H9 (cell line): ENCODE results near the gene RASSF5. TPM values are rescaled to one million over a fixed set of nuclear protein-coding genes. Genes with fewer than 3 reads are reported as not detected.

Experiments used
- DNase-seq: peaks from one replicate; pipeline ENCODE4 v3.0.0-alpha.2; 2017
- H2AFZ ChIP-seq: one replicate; pipeline ENCODE4 v1.6.1; 2013; ENCODE audit warnings: mild to moderate bottlenecking, low read length, control low read depth, moderate library complexity
- H2AK5ac ChIP-seq: 2 replicates; pipeline ENCODE4 v1.6.1; 2013; ENCODE audit warnings: low read length, control low read depth, mixed read lengths; ENCODE audit not compliant: insufficient read length
- H2BK120ac ChIP-seq: one replicate; pipeline ENCODE4 v1.6.1; 2013; ENCODE audit warnings: low read depth, mild to moderate bottlenecking, low read length, control low read depth, inconsistent platforms; ENCODE audit not compliant: poor library complexity, severe bottlenecking
- H2BK12ac ChIP-seq: 2 replicates; pipeline ENCODE4 v1.6.1; 2013; ENCODE audit warnings: low read length, control low read depth, mixed read lengths, low read depth; ENCODE audit not compliant: insufficient read length
- H2BK15ac ChIP-seq: 2 replicates; pipeline ENCODE4 v1.6.1; 2013; ENCODE audit warnings: low read depth, low read length, control low read depth
- H2BK20ac ChIP-seq: one replicate; pipeline ENCODE4 v1.6.1; 2013; ENCODE audit warnings: low read depth, mild to moderate bottlenecking, low read length, control low read depth, inconsistent platforms; ENCODE audit not compliant: poor library complexity, severe bottlenecking
- H2BK5ac ChIP-seq: 2 replicates; pipeline ENCODE4 v1.6.1; 2013; ENCODE audit warnings: low read length, control low read depth, mixed read lengths; ENCODE audit not compliant: insufficient read length
- H3K14ac ChIP-seq: 2 replicates; pipeline ENCODE4 v1.6.1; 2013; ENCODE audit warnings: low read length, control low read depth; ENCODE audit not compliant: insufficient read depth
- H3K18ac ChIP-seq: 2 replicates; pipeline ENCODE4 v1.6.1; 2013; ENCODE audit warnings: low read depth, mild to moderate bottlenecking, mixed read lengths, low read length, control low read depth; ENCODE audit not compliant: insufficient read length
- H3K23ac ChIP-seq: 2 replicates; pipeline ENCODE4 v1.6.1; 2013; ENCODE audit warnings: low read length, control low read depth, mixed read lengths, low read depth; ENCODE audit not compliant: insufficient read length
- H3K23me2 ChIP-seq: 2 replicates; pipeline ENCODE4 v1.6.1; 2013; ENCODE audit warnings: low read depth, mild to moderate bottlenecking, mixed read lengths, low read length, control low read depth; ENCODE audit not compliant: insufficient read length, poor library complexity, severe bottlenecking
- H3K27ac ChIP-seq: 2 replicates; pipeline ENCODE4 v1.5.1; 2013; ENCODE audit warnings: low read length, control low read depth, mixed read lengths, low read depth; ENCODE audit not compliant: insufficient read length
- H3K27me3 ChIP-seq: 2 replicates; pipeline ENCODE4 v1.6.1; 2013; ENCODE audit warnings: low read length, control low read depth, inconsistent platforms; ENCODE audit not compliant: insufficient read depth
- H3K4ac ChIP-seq: 2 replicates; pipeline ENCODE4 v1.6.1; 2013; ENCODE audit warnings: low read depth, mild to moderate bottlenecking, control low read depth, inconsistent platforms, low read length, moderate library complexity
- H3K4me1 ChIP-seq: 2 replicates; pipeline ENCODE4 v1.6.1; 2013; ENCODE audit warnings: low read length, control low read depth, inconsistent platforms; ENCODE audit not compliant: insufficient read depth
- H3K4me2 ChIP-seq: 2 replicates; pipeline ENCODE4 v1.6.1; 2013; ENCODE audit warnings: low read length, control low read depth, mixed read lengths; ENCODE audit not compliant: insufficient read length, insufficient read depth
- H3K56ac ChIP-seq: 2 replicates; pipeline ENCODE4 v1.6.1; 2013; ENCODE audit warnings: low read depth, mild to moderate bottlenecking, mixed read lengths, low read length, control low read depth; ENCODE audit not compliant: insufficient read length
- H3K79me1 ChIP-seq: 2 replicates; pipeline ENCODE4 v1.6.1; 2013; ENCODE audit warnings: low read depth, mild to moderate bottlenecking, moderate library complexity, low read length, control low read depth, inconsistent platforms; ENCODE audit not compliant: insufficient read depth, poor library complexity, severe bottlenecking
- H3K79me2 ChIP-seq: 2 replicates; pipeline ENCODE4 v1.6.1; 2013; ENCODE audit warnings: low read length, control low read depth, inconsistent platforms; ENCODE audit not compliant: insufficient read depth
- H3K9ac ChIP-seq: 2 replicates; pipeline ENCODE4 v1.6.1; 2013; ENCODE audit warnings: low read length, control low read depth, mixed read lengths; ENCODE audit not compliant: insufficient read length; ENCODE audit errors: extremely low read depth
- H3K9me3 ChIP-seq: one replicate; pipeline ENCODE4 v1.6.1; 2013; ENCODE audit warnings: low read depth, low read length, inconsistent platforms; ENCODE audit not compliant: control insufficient read depth
- H3T11ph ChIP-seq: one replicate; pipeline ENCODE4 v1.6.1; 2013; ENCODE audit warnings: mild to moderate bottlenecking, low read length, control low read depth, inconsistent platforms
- H4K20me1 ChIP-seq: one replicate; pipeline ENCODE4 v1.6.1; 2013; ENCODE audit not compliant: control insufficient read depth, insufficient read length, insufficient read depth
- H4K5ac ChIP-seq: 2 replicates; pipeline ENCODE4 v1.6.1; 2013; ENCODE audit warnings: low read depth, mild to moderate bottlenecking, mixed read lengths, low read length, control low read depth; ENCODE audit not compliant: insufficient read length
- H4K8ac ChIP-seq: replicated peaks from 2 replicates; pipeline ENCODE4 v1.6.1; 2013; ENCODE audit warnings: low read length, control low read depth, mixed read lengths, low read depth; ENCODE audit not compliant: insufficient read length
- H4K91ac ChIP-seq: 2 replicates; pipeline ENCODE4 v1.6.1; 2013; ENCODE audit warnings: low read depth, mild to moderate bottlenecking, moderate library complexity, mixed read lengths, low read length, control low read depth; ENCODE audit not compliant: insufficient read length
- H3K27ac Mint-ChIP-seq, 3 experiments: 2 replicates in 2 of 3; 3 replicates in 1 of 3; pipeline ENCODE4 v1.8.0; 2020 to 2021; ENCODE audit warnings: mixed read lengths in 3 of 3, mild to moderate bottlenecking in 1 of 3, moderate library complexity in 1 of 3
- H3K27me3 Mint-ChIP-seq: 2 replicates; pipeline ENCODE4 v1.8.0; 2021; ENCODE audit warnings: low read depth, mild to moderate bottlenecking, moderate library complexity, mixed read lengths
- H3K36me3 Mint-ChIP-seq, 3 experiments: 2 replicates in 2 of 3; 3 replicates in 1 of 3; pipeline ENCODE4 v1.8.0; 2020 to 2021; ENCODE audit warnings: low read depth in 3 of 3, mixed read lengths in 3 of 3; ENCODE audit not compliant: insufficient read depth in 1 of 3
- H3K4me1 Mint-ChIP-seq, 2 experiments: 2 replicates each; pipeline ENCODE4 v1.8.0; 2020; ENCODE audit warnings: mixed read lengths in 2 of 2
- H3K4me3 Mint-ChIP-seq, 2 experiments: 2 replicates in 1 of 2; 3 replicates in 1 of 2; pipeline ENCODE4 v1.8.0; 2020 to 2021; ENCODE audit warnings: mild to moderate bottlenecking in 2 of 2, mixed read lengths in 2 of 2, moderate library complexity in 1 of 2
- H3K9me3 Mint-ChIP-seq, 2 experiments: 2 replicates in 1 of 2; 3 replicates in 1 of 2; pipeline ENCODE4 v1.8.0; 2020; ENCODE audit warnings: mild to moderate bottlenecking in 2 of 2, mixed read lengths in 2 of 2, moderate library complexity in 1 of 2
- WGBS: extraction: QIAGEN DNeasy Blood & Tissue Kit; methylation state at CpG from one replicate; pipeline ENCODE4 v1.1.7; 2013; ENCODE audit warnings: missing lambda C conversion rate, low lambda C conversion rate, mixed read lengths; ENCODE audit not compliant: insufficient read length; ENCODE audit errors: extremely low coverage; 5-methylcytosine and 5-hydroxymethylcytosine counted together
- total RNA-seq: library from RNA; stranded (reverse); gene quantifications from 2 replicates; pipeline ENCODE4 v1.2.1, GENCODE V29; 2021
- TF ChIP-seq, protein P1 (sequence below): fragments of 200-600 bp; sonication (generic); conservative IDR thresholded peaks from 3 replicates; pipeline ENCODE4 v1.8.0; 2021; ENCODE audit warnings: antibody characterized with exemption, mild to moderate bottlenecking

Gene RASSF5
- total RNA-seq, 1 experiment from 2014 or later = 0.50 TPM

DNA sequence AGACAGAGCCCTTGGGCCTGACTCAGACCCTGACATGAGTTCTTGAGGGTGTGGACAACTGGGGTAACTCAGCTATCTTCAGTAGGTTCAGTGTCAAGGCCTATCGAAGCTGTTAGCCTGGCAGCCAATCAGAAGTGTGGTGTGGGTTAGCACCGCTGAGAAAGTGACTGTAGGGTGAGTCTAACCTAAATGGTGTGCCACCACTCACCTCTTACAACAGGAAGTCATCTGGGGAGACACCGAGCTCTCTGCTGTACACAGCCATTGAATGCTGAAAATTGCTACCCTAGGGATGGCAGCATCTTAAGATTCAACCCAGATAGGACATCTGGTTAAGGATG is 44.6 kb downstream of the RASSF5 start:
- Histone ChIP-seq H2BK5ac (no peak overlapping the region), H3K9me3 (no peaks in the 10 kb centered on the region), H3K56ac (no peak overlapping the region), H2BK20ac (no peak overlapping the region), H3K18ac (no peak overlapping the region), H3K23ac (no peak overlapping the region), H4K20me1 (no peaks in the 10 kb centered on the region), H3K4me2 (no peak overlapping the region), H4K5ac (no peak overlapping the region), H4K8ac (no peak overlapping the region), H3K27me3 (peaks cover 2% of the 10 kb centered on the region; the same call in 1 of the 2 replicates), H2AK5ac (no peak overlapping the region), H4K91ac (no peak overlapping the region), H2BK12ac (no peak overlapping the region), H3K4me1 (no peaks in the 10 kb centered on the region; the same call in 1 of the 2 replicates), H3K79me2 (no peaks in the 10 kb centered on the region), H2BK120ac (no peak overlapping the region), H2AFZ (no peak overlapping the region), H3K4ac (no peak overlapping the region), H3K23me2 (no peaks in the 10 kb centered on the region), H3K79me1 (no peaks in the 10 kb centered on the region), H3K27ac (no peak overlapping the region), H3K9ac (no peak overlapping the region), H3T11ph (no peak overlapping the region), H2BK15ac (no peak overlapping the region), H3K14ac (no peak overlapping the region)
- TF ChIP-seq, protein P1, sequence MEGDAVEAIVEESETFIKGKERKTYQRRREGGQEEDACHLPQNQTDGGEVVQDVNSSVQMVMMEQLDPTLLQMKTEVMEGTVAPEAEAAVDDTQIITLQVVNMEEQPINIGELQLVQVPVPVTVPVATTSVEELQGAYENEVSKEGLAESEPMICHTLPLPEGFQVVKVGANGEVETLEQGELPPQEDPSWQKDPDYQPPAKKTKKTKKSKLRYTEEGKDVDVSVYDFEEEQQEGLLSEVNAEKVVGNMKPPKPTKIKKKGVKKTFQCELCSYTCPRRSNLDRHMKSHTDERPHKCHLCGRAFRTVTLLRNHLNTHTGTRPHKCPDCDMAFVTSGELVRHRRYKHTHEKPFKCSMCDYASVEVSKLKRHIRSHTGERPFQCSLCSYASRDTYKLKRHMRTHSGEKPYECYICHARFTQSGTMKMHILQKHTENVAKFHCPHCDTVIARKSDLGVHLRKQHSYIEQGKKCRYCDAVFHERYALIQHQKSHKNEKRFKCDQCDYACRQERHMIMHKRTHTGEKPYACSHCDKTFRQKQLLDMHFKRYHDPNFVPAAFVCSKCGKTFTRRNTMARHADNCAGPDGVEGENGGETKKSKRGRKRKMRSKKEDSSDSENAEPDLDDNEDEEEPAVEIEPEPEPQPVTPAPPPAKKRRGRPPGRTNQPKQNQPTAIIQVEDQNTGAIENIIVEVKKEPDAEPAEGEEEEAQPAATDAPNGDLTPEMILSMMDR = no peak
- Mint-ChIP-seq H3K27me3 (peaks cover 43% of the 10 kb centered on the region), H3K27ac (no peak overlapping the region), H3K4me3 (no peak overlapping the region), H3K36me3 (no peaks in the 10 kb centered on the region), H3K4me1 (peaks cover 19% of the 10 kb centered on the region in 2 experiments), H3K9me3 (no peaks in the 10 kb centered on the region)
- no peak for DNase-seq
- WGBS = no CpG with 5 or more reads among the region's 3 CpGs
